AG08396 (cell line): ENCODE measurements around the gene DEGS1.
"Not testable (repeated sequence)": the region's sequence is repeated elsewhere in the genome, so short reads cannot be mapped to it uniquely, and the experiment has no call there.

Source experiments
- DNase-seq: peaks from one replicate; pipeline ENCODE4 v3.0.0; 2012; ENCODE audit warnings: low spot score, mixed read lengths

DEGS1 gene

DNA sequence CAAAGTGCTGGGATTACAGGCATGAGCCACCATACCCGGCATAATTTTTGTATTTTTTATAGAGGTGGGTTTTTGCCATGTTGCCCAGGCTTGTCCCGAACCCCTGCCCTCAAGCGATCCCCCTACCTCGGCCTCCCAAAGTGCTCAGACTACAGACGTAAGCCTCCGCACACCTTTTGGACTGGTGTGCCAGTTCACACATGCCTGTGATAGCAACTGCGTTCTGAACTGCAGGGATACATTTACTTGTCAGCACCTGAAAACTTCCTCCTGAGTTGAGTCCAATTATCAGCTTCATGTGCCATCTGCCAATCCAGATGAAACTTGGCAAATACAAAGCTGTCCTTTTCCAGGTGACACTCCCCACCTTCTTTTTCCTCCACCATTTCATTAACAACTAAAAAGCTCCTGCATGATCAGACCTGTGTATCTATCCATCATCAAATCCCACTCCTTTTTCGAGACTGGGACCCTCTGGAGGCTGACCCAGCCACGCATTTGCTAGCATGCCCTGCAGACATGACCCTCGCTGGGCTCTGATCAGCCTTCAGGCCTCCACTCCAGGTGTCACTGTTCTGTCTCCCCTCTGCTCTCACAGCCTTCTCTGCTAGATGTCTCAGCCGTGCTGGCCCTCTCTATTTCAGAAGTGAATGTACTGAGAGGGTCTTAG is 2.1 kb upstream of the DEGS1 start:
- DNase-seq = no peak

GRCh38 chr1:224181453-224181810 is 1.6 kb upstream of the DEGS1 start:
- DNase-seq = no peak

DNA sequence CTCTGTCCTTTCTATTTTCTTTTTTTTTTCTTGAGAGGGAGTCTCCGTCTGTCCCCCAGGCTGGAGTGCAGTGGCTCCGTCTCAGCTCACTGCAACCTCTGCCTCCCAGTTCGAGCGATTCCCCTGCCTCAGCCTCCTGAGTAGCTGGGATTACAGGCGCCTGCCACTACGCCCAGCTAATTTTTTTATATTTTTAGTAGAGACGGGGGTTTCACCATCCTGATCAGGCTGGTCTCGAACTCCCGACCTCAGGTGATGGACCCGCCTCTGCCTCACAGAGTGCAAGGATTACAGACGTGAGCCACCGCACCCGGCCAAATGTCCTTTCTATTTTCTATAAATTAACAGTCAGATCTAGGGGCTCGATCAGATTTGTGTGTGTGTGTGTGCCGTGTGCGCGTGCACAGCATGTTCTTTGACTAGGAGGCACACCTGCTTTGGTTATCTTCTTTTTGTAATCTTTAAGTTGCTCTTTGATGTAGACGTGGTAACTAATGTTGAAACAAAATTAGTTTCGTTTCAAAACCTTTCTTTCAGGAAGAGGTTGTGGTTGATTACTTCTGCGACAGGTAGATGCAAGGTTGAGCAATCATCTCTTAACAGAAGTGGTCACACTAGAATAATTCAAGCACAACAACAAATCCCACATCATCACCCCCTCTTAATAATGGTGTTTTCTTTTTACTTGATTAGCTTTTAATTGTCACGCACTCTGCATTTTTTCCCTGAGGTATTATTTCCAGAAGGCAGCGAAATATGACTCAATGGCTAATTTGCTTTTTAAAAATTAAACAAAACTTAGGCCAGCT is 779 bp upstream of the DEGS1 start:
- no peak for DNase-seq

DNA sequence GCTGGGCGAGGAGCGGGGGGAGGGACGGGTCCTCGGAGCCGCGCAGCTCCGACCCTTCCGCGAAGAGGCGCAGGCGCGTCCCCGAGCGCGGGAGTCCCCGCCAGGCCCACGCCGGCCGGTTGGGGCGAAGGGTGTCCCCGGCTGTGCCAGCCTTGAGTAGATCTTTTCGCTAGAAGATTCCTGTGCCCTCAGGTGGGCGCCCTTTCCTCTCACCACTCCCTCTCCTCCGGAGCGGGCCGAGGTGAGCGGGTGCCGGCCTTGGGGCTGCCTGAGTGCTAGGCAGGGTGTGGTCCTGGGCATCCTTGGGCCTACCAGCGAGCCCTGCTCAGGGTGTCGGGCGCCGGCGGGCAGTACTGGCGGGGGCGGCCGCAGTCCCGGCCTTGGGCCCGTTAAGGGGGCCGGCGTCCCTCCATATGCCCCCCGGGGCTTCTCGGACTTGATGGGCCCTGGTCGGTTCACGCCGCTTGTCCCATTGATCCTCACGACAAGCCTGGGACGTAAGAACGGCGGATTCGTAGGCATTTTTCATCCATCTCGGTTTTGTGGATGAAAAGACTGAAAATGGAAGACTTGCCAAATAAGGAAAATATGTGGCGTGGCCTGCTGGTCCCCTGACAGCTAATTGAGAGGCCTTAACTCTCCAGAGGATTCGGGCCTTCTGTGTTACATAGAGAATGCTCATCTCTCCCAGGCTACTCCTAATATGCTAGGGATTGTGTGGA is 712 bp downstream of the DEGS1 start:
- DNase-seq = peak; percentile 82

DNA sequence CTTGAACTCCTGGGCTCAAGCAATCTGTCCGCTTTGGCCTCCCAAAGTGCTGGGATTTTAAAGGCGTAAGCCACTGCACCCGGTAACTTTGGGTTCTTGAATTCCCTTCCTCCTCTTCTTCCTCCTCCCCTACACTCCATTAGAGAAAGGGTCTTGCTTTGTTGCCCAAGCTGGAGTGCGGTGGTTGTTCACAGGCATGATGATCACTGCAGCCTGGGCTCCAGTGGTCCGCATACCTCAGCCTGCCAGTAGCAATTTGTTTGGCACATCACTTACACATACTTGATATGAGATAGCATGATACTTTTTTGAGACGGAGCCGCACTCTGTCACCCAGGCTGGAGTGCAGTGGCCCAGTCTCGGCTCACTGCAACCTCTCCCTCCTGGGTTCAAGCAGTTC is 2.2 kb downstream of the DEGS1 start:
- no peak for DNase-seq

- no peak for DNase-seq
Measured at GRCh38 chr1:224188286-224188685, 5.2 kb downstream of the DEGS1 start.

GRCh38 chr1:224189561-224189960 is 6.5 kb downstream of the DEGS1 start:
- no peak for DNase-seq

GRCh38 chr1:224192082-224192788 is 9.2 kb downstream of the DEGS1 start:
- no peak for DNase-seq

DNA sequence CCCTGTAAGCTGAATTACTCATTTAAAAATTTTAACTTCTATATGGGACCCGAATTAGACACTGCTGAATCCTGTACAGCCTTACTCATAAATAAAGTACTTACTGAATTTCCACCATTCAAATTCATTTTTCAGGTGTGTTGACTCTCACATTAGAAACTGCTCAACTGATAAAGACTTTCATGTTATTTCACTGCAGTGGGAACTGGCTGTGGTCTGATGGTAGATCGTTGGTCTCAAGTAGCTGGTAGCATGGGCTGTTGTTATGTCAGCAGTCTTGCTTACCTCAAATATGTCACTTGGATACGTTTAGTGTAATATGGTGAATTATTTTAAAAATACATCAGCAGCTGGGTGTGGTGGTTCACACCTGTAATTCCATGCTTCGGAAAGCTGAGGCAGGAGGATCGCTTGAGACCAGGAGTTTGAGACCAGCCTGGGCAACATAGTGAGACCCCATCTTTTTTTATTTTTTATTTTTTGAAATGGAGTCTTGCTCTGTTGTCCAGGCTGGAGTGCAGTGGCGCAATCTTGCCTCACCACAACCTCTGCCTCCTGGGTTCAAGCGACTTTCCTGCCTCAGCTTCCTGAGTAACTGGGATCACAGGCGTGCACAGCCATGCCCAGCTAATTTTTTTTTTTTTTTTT is 10.4 kb downstream of the DEGS1 start:
- DNase-seq = no peak

GRCh38 chr1:224196813-224197600 is 14.0 kb downstream of the DEGS1 start:
- no peak for DNase-seq

DNA sequence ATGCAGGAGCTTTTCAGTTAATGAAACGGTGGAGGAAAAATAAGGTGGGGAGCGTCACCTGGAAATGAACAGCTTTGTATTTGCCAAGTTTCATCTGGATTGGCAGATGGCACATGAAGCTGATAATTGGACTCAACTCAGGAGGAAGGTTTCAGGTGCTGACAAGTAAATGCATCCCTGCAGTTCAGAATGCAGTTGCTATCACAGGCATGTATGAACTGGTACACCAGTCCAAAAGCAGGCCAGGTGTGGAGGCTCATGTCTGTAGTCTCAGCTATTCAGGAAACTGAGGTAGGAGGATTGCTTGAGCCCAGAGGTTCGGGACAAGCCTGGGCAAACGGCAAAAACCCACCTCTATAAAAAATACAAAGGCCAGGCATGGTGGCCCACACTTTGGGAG is 15.5 kb downstream of the DEGS1 start:
- DNase-seq = no peak

- DNase-seq = no peak
Measured at GRCh38 chr1:224199679-224200078, 16.6 kb downstream of the DEGS1 start.

DNA sequence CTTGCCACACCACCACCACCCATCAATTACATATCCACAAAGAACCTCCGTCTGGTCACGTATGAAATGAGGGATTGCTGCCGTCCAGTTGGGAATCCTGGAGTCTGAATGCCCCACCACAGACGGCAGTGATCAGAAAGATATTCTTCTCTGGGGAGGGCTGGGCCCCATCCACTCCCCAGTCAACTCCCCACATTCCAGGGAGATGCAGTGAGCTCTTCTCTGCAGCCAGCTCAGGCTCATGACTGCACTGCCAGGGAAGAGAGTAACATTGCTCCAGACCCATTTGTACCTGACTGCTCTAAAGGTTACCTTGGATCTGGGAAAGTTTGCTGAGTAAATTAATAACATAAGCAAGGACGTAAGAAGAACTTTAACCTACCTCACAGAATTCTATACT is 18.3 kb downstream of the DEGS1 start:
- DNase-seq = no peak

- DNase-seq = no peak
Measured at GRCh38 chr1:224201853-224202252, 18.8 kb downstream of the DEGS1 start.

- DNase-seq = peak; percentile 46
Measured at GRCh38 chr1:224203243-224204016, 20.4 kb downstream of the DEGS1 start.

- DNase-seq = peak; percentile 53
Measured at GRCh38 chr1:224205438-224205840, 22.4 kb downstream of the DEGS1 start.

- DNase-seq = not testable (repeated sequence)
Measured at GRCh38 chr1:224205931-224206538, 23.0 kb downstream of the DEGS1 start.

GRCh38 chr1:224211206-224211962 is 28.3 kb downstream of the DEGS1 start:
- DNase-seq = peak; percentile 15

GRCh38 chr1:224212618-224213061 is 29.6 kb downstream of the DEGS1 start:
- no peak for DNase-seq
